ENCODE results near the gene PIGZ.
"Not testable (repeated sequence)": the region's sequence is repeated elsewhere in the genome, so short reads cannot be mapped to it uniquely, and the experiment has no call there.

PIGZ gene

DNA sequence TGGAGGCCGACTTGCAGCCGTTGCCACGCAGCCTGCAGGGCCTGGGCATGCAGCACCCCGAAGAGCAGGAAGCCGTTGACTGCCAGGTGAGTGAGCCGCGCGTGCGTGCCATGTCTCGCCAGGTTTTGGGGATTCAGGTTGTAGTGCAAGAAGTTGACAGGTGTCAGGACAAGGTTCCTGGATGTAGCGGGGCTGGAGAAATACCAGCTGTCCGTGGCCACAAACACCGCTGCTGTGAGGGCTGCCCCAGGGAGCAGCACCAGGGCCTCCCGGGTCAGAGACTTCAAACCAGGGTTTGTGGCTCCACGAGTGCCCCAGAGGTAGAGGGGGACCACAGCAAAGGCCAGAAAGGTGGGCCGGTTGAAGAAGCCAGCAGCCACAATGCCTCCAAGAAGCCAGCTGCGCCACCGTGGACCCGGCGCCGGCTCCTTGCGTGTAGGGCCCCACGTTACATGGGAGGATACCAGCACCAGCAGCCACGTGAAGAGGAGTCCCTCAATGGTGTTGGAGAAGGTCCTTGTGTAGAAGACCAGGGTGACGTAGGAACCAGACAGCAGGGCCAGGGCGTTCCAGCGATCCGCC lies 20.7 kb downstream of the PIGZ start:
- no peak for DNase-seq (ENCODE audit: low read depth)
- no peak overlapping the region for H3K4me3 ChIP-seq (ENCODE audit: low read depth, low read length)
- TF ChIP-seq, protein P1, sequence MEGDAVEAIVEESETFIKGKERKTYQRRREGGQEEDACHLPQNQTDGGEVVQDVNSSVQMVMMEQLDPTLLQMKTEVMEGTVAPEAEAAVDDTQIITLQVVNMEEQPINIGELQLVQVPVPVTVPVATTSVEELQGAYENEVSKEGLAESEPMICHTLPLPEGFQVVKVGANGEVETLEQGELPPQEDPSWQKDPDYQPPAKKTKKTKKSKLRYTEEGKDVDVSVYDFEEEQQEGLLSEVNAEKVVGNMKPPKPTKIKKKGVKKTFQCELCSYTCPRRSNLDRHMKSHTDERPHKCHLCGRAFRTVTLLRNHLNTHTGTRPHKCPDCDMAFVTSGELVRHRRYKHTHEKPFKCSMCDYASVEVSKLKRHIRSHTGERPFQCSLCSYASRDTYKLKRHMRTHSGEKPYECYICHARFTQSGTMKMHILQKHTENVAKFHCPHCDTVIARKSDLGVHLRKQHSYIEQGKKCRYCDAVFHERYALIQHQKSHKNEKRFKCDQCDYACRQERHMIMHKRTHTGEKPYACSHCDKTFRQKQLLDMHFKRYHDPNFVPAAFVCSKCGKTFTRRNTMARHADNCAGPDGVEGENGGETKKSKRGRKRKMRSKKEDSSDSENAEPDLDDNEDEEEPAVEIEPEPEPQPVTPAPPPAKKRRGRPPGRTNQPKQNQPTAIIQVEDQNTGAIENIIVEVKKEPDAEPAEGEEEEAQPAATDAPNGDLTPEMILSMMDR (conservative IDR thresholded peaks at IDR 0.05; ENCODE audit: low read depth, low read length): no peak

DNA sequence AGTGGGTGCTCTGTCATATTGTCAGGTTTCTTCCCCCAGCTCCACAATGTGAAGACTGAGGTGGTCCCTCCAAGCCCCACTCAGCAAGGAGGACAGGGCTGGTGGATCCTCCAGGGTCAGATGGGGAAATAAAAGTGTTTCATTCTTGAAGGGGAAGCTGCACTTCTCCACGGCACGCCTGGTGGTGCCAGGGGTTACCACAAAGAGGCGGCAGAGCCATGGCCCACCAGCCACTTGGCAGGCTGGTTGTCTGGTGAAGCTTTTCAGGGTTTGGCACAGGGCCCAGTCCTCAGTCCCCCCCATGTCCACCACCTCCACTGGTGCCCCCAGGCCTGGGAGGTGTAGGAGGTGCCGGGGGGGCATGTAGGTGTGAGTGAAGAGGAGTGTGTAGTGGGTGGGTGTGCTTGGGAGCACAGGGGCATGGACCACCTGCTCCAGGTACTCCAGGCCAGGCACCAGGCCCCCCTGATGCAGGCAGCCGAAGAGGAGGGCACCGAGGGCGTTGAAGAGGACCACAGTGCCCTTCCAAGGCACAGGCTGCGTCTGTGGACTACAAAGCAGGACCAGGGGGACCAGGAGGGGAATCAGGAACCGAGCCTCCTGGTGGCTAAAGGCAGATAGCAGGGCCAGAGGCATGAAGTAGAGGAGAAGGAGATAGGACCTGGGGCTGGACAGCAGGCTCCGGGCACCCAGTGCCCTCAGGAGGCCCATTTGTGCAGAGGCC lies 21.3 kb downstream of the PIGZ start:
- TF ChIP-seq, protein P1 (conservative IDR thresholded peaks at IDR 0.05; ENCODE audit: low read depth, low read length): peak; percentile 27
- no peak for DNase-seq (ENCODE audit: low read depth)
- H3K4me3 ChIP-seq (ENCODE audit: low read depth, low read length): no peak overlapping the region

DNA sequence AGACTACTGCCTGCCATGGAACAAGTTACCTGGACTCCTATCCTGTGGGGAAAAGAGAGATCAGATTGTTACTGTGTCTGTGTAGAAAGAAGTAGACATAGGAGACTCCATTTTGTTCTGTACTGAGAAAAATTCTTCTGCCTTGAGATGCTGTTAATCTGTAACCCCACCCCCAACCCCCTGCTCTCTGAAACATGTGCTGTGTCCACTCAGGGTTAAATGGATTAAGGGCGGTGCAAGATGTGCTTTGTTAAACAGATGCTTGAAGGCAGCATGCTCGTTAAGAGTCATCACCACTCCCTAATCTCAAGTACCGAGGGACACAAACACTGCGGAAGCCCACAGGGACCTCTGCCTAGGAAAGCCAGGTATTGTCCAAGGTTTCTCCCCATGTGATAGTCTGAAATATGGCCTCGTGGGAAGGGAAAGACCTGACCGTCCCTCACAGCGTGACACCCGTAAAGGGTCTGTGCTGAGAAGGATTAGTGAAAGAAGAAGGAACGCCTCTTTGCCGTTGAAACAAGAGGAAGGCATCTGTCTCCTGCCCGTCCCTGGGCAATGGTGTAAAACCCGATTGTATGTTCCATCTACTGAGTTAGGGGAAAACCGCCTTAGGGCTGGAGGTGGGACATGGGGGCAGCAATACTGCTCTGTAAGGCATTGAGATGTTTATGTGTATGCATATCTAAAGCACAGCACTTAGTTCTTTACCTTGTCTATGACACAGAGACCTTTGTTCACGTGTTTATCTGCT lies 24.4 kb downstream of the PIGZ start:
- DNase-seq (ENCODE audit: low read depth); H3K4me3 ChIP-seq (ENCODE audit: low read depth, low read length): not testable (repeated sequence)

DNA sequence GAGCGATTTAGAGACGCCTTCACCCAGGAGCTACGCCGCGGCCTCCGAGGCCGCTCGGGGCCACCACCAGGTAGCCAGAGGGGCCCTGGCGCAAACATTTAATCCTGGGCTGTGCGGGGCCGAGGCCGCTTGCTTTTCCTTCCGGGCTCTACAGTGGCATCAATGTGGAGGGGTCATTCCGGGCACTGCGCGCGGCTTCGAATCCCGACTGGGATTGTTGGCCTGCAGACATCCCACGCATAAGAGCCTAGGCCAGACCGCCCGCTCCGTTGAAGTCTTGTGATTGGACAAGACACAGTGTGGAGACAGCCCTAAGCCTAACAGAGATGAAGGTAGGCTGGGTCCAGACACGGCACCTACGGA lies 25.7 kb downstream of the PIGZ start:
- H3K4me3 ChIP-seq (ENCODE audit: low read depth, low read length): peak overlapping the region; percentile 98
- TF ChIP-seq, protein P1 (conservative IDR thresholded peaks at IDR 0.05; ENCODE audit: low read depth, low read length): no peak
- DNase-seq (ENCODE audit: low read depth): no peak

DNA sequence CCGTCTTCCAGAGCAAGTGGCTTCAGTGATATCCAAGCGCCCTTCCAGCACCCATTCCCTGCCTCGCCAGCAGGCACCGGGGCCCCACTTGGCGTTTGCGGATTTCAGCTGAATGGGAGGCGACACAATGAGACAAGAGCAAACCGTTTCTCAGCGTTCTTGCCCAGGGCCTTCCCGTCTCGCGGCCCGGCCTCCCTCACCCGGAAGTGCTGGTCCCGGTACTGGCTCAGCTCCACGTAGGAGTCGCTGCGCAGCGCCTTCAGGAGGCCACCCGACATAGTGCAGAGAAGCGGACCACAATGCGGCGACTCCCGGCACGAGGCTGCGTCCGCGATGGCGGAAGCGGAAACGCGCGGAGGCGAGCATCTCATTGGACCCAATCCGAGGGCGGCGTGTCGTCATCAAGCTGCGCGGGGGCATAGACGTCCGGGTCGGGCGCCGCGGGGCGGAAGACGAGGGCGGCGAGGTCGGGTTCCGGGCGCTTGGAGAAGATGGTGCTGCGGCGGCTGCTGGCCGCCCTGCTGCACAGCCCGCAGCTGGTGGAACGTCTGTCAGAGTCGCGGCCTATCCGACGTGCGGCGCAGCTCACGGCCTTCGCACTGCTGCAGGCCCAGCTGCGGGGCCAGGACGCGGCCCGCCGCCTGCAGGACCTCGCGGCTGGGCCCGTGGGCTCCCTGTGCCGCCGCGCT lies 26.3 kb downstream of the PIGZ start, which contains the start of gene NCBP2:
TSS of gene NCBP2 (minus strand) at position 303 of the 689 bp plus-strand sequence. CDS start at position 278, 25 bp downstream.
- peak; percentile 99 for DNase-seq (ENCODE audit: low read depth)
- TF ChIP-seq, protein P1 (conservative IDR thresholded peaks at IDR 0.05; ENCODE audit: low read depth, low read length): peak; percentile 73
- peak within 1 kb of the TSS; percentile 98 for H3K4me3 ChIP-seq (ENCODE audit: low read depth, low read length)

DNA sequence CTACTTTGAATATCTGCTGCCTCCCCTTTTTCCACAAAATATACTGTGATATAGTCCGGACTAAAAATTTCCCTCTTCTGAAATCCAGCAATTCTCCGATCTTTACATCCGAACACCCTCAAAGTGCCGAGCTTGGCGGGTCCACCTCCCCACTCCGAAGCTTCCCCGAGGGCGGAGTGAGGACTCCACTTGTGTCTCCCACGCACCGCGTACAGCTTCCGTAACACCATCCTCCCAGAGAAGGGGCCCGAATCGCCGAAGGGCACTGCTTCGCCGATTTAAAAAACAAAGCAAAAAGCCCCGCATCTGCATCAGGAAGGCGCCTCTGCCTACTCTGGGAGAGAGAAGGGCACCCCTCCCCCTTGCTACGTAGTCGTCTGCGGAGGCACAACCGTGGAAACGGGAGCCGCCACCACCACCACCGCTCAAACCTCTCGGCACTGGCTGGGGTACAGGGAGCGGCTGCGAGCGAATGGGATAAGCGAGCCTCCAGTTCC lies 26.9 kb downstream of the PIGZ start:
- peak overlapping the region; percentile 98 for H3K4me3 ChIP-seq (ENCODE audit: low read depth, low read length)
- DNase-seq (ENCODE audit: low read depth): peak; percentile 51
- TF ChIP-seq, protein P1 (conservative IDR thresholded peaks at IDR 0.05; ENCODE audit: low read depth, low read length): no peak

DNA sequence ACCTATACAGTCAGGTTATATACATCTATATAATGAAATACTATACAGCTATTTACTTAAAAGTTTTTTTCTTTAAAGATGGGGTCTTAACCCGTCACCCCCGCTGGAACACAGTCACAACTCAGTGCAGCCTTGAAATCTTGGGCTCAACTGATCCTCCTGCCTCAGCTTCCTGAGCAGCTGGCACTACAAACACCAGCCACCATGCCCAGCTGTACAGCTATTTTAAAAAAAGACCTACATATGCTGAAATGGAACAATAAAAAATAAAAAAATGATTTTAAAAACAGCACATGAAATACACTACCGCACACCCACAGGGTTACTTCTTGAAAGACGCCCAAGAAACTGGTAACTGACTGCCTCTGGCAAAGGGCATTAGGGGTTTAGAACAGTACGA lies 30.1 kb downstream of the PIGZ start:
- DNase-seq (ENCODE audit: low read depth): no peak
- H3K4me3 ChIP-seq (ENCODE audit: low read depth, low read length): no peak overlapping the region
- TF ChIP-seq, protein P1 (conservative IDR thresholded peaks at IDR 0.05; ENCODE audit: low read depth, low read length): no peak

All from choroid plexus epithelial cell (primary cell).